HEK293T (cell line): Measurements from ENCODE around the gene GPX4.

Experiments used
- ARNT ChIP-seq: fragments of 450-650 bp; IDR thresholded peaks from 2 replicates; pipeline ENCODE4 v1.6.1; 2017; ENCODE audit warnings: mild to moderate bottlenecking
- BHLHE40 ChIP-seq: fragments of 450-650 bp; IDR thresholded peaks from 2 replicates; pipeline ENCODE4 v1.6.1; 2016; ENCODE audit warnings: mild to moderate bottlenecking, moderate library complexity, borderline replicate concordance
- FOXA1 ChIP-seq: fragments of 450-650 bp; IDR thresholded peaks from 2 replicates; pipeline ENCODE4 v1.6.1; 2016; ENCODE audit warnings: mild to moderate bottlenecking
- FOXK2 ChIP-seq: fragments of 450-650 bp; IDR thresholded peaks from 2 replicates; pipeline ENCODE4 v1.6.1; 2016; ENCODE audit warnings: mild to moderate bottlenecking
- FOXM1 ChIP-seq: fragments of 450-650 bp; IDR thresholded peaks from 2 replicates; pipeline ENCODE4 v1.6.1; 2017; ENCODE audit warnings: mild to moderate bottlenecking, borderline replicate concordance
- HDGF ChIP-seq: fragments of 450-650 bp; IDR thresholded peaks from 2 replicates; pipeline ENCODE4 v1.6.1; 2017; ENCODE audit warnings: antibody characterized with exemption, borderline replicate concordance
- LEF1 ChIP-seq: fragments of 450-650 bp; IDR thresholded peaks from 2 replicates; pipeline ENCODE4 v1.6.1; 2017; ENCODE audit warnings: mild to moderate bottlenecking, borderline replicate concordance
- NFRKB ChIP-seq: fragments of 450-650 bp; IDR thresholded peaks from 2 replicates; pipeline ENCODE4 v1.6.1; 2016; ENCODE audit warnings: mild to moderate bottlenecking, moderate library complexity
- PKNOX1 ChIP-seq: fragments of 450-650 bp; IDR thresholded peaks from 2 replicates; pipeline ENCODE4 v1.6.1; 2016
- SP1 ChIP-seq: fragments of 450-650 bp; IDR thresholded peaks from 2 replicates; pipeline ENCODE4 v1.6.1; 2017
- SUZ12 ChIP-seq: fragments of 450-650 bp; IDR thresholded peaks from 2 replicates; pipeline ENCODE4 v1.6.1; 2016; ENCODE audit warnings: mild to moderate bottlenecking
- ZNF384 ChIP-seq: fragments of 450-650 bp; IDR thresholded peaks from 2 replicates; pipeline ENCODE4 v1.6.1; 2016

DNA sequence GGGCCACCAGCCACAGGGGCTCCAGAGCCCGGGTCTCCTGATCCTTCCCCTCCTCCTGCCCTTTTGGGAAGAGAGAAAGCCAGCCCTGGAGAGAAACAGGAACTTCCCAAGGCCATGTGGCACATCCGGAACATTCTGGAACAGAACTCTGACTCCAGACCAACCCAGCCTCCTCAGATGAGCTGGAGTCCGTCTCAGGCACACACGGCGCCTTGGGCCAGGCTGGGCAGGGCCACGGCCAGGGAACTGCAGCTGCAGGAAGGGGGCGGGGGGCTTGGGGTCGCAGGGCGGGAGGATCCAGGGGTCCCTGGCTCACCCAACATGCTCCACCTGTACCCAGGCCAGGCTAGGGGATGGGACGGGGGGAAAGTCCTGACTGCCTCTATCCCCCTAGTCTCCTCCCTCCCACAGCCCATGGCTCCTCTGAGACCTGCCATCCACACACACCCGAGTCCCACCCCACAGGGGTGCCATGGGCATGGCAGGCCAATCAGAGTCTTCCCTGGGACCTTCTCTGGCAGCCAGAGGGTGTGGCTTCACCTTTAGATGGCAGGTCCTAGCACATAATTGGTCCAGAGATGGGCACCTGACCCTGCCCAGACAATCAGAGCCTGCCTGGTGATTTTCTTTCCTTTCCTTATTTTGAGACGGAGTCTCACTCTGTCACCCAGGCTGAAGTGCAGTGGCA is 47.4 kb downstream of the GPX4 start:
- no peak for TF ChIP-seq FOXM1
- TF ChIP-seq FOXK2 = no peak
- TF ChIP-seq FOXA1 = no peak
- TF ChIP-seq SP1 = no peak
- no peak for TF ChIP-seq SUZ12
- no peak for TF ChIP-seq LEF1
- TF ChIP-seq ZNF384 = no peak
- no peak for TF ChIP-seq HDGF
- no peak for TF ChIP-seq BHLHE40
- TF ChIP-seq ARNT = no peak
- no peak for TF ChIP-seq NFRKB
- TF ChIP-seq PKNOX1 = no peak
